Right hindlimb (tissue), 1 donor: ENCODE data around the gene CMTM7.

ENCODE experiments used
- DNase-seq: peaks from one replicate; pipeline ENCODE4 v3.0.0-alpha.2; 2018

The CMTM7 gene

GRCh38 chr3:32414522-32415202 lies 23.0 kb downstream of the CMTM7 start:
- no peak for DNase-seq

GRCh38 chr3:32419742-32420125 lies 28.1 kb downstream of the CMTM7 start:
- DNase-seq, result no peak

DNA sequence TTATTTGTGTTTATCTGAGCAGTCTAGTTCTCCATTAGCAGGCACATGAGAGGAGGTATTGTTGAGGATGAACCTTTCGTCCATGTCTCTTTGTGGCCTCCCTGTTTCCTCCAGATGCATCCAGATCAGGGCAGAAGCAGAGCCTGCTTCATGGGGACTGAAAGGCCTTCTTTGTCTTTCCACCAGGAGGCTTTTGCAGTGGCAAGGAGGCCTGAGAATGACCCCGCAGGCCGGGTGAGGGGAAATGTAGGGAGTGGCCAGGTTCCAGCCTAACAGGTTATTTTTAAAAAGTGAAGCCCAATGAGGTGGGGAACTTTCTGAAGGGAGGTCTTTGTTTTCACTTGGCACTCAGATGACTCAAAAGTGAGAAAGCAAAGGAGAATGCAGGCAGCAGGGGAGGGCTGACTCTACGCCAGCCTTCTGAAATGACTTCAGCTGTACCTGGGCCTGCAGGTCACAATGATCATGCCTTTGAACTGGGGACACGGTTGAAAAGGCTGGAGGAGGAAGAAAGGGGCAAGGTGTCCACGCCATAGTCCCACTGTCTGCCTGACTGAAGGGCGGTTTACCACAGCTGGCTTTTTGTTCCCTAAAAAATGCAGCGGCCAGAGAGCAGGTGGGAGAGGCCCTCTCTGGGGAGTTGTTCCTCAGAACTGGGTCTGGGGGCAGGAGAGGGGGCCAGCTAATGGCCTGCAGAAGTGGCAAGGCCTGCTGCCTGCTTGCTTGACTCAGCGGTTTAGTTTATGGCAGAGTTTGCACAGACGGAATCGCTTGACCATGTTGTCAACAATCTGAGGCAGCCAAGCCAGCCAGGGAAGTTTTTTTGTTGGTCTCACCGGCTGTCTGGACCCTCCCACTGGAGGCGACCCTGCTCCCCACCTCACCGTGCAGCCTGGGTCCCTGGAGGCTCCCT lies 28.7 kb downstream of the CMTM7 start:
- peak; percentile 50 for DNase-seq

- DNase-seq, result no peak
Measured at GRCh38 chr3:32421185-32421584, 29.5 kb downstream of the CMTM7 start.

DNA sequence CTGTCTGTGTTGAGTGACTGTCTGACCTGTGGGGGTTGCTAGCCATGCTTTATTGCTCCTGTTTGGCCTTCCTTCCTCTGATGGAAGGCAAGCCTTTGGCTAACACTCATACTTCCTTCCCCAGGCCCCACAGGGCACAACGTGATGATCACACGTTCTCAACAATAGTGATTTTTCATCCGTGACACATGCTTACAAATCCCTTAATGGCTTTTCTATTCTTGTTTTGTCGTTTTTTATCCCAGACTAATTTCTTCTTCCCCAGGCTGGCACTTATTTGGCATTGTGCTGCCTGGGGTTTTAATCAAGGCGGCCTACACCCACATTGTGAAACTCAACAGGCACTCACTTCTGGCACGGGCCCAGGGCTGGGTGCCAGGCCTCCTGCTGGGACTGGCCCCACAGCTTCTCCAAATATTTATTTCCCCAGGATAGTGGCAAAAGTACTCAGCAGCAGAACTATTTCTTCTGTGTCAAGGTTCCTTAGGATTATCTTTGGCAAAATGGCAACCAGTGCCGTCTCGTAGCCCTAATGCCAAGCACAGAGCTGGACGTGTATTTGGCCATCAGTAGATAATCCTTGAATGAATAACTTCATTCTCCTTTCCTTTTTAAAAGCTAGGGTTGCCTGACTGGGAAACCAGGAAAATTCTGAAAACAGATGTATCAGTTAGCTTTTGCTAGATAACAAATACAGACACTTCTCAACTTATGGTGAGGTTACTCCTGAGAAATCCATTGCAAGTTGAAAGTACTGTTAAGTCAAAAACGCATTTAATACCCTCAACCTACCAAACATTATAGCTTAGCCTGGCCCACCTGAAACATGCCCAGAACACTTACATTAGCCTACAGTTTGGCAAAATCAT lies 30.6 kb downstream of the CMTM7 start:
- peak; percentile 74 for DNase-seq

GRCh38 chr3:32422943-32423342 lies 31.3 kb downstream of the CMTM7 start:
- DNase-seq, result no peak

DNA sequence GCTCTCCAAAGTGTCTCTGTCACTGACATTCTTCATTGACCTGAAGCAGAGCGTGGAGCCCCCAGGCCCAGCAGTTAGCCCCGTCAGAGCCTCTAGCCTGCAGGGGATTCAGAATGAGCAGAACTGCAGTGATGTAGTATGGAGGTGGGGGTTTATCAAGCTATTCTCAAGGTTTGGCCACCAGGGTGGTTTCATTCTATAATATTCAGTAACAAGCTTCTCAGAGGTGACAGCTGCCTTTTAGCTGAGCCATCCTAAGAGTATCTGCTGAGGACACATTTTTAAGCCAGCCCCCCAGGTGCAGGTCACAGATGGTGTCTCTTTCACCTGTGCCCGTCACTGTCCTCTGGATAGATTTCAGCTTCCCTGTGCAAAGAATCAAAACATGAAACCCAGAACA lies 31.9 kb downstream of the CMTM7 start:
- DNase-seq, result no peak

- no peak for DNase-seq
Measured at GRCh38 chr3:32423956-32424557, 32.4 kb downstream of the CMTM7 start.

GRCh38 chr3:32424581-32425250 lies 33.1 kb downstream of the CMTM7 start:
- no peak for DNase-seq

GRCh38 chr3:32428092-32429068 lies 36.7 kb downstream of the CMTM7 start:
- DNase-seq, result no peak

DNA sequence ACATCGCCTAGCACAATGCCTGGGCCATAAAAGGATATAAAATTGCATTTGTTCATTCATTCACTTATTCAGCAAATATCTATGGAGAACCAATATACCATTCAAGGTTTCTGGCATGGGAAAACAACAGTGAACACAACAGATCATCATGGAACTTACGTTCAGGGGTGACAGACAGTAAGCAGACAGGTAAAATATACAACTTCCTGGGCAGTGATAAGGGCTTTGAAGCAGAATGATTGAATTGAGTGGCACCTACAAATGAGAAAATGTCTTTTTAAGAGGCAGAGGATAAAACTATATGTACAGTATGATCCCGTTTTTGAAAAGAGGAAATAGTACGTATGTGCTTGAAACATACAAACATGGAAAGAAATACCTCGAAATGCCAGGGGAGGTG lies 39.2 kb downstream of the CMTM7 start:
- no peak for DNase-seq

GRCh38 chr3:32431481-32431880 lies 39.8 kb downstream of the CMTM7 start:
- DNase-seq, result no peak

DNA sequence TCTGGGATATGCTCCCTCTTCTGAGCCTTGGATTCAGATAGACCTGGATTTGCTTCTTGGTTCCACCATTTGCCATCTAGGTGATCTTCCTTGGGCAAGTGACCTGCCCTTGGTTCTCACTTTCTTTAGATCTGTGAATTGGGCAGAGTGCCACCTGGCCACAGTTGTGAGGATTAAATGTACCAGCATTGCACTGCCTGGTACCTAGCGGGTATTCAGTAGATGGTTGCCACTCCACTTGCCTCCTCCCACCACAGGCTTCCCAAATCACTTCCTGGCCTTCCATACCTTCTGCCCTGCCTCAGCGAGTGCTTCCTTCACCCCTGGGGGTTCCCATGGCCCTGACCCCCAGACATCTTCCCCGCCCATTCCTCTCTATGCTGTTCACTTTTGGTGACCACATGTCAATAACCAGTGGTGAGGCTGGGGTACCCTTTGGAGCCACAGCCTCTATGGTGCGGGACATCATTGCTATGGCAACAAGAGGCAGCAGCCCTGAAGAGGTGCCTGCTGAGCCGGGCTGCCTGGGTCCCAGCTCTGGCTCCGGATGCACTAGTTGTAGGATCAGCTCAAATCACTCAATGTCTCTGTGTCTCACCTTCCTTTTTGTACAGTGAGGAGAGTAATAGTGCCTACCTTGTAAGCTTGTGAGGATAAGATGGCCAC lies 40.5 kb downstream of the CMTM7 start:
- DNase-seq, result no peak

DNA sequence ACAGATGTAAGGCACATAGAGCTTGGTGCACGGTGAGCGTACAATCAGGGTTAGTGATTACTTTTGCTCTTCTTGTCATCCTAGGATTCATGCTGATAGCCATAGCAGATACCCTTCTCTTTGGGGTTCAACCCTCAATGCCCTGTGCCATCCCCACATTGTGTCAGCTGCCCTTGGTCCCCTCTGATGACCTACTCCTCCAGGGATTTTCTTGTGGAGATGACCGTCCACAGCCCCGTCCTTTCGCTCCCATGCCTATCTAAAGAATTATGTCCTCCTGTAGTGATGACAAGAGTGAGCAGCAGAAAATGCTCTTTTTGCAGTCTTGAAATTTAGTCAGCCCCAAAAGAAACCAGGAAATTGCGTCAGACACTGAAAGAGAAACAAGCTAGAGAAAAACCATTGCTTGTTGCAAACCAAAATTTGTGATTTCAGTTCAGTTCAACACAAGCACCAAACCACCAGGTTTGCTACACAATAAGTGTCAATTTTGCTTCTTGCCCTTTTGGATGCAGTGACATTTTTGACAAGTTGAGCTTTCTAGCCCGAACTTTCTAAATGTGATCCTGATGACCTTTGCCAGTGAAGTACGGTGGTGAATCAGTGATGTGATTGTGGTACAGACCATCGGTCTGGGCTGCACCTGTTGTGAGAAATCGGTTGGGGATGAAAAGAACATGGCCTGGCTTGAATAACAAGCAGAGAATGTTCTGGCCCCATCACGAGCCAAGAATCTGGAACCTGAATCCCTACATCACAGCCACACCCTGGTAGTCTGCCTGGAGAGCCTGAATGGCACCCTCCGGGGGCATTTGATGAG lies 41.3 kb downstream of the CMTM7 start:
- DNase-seq, result no peak

- no peak for DNase-seq
Measured at GRCh38 chr3:32434206-32434605, 42.6 kb downstream of the CMTM7 start.

DNA sequence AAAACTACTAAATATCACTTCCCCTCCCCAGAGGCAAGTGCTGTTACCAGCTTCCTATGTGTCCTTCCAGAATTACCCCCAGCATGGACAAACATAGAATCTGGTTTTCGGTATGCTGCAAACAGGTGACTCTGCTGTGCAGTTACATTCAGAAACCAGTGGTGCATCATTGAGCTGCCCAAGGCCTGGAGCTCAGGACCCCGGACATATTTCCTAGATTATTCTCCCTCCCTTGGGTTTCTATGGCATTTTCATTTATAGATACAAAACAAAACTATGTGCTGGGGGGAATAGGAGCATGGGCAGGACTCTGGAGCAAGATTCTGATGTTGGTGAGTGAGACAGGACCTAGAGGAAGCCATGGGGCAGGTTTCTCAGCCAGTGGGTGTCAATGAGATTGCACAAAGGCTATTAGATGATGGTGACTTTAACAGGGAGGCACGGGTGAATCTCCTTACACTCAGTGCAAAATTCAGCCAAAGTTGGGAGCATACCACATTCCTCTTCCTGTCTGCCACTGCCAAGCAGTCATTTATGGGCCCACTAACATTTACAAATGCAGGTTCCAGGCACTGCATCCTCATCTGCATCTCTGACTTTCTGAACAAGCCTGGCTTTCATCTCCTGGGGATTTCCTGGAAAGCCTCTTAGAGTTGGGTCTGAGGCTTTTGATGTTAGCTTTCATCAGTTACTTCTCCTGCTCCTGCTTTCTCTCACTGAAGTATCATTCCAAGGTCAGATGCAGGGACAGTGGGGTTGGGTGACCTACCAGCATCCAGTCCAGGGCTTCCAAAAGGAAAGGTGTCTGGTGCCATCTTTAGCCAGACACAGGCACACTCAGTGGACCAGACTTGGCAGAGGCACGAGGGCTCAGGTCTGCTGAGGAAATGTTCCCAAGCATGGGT lies 44.5 kb downstream of the CMTM7 start:
- no peak for DNase-seq

GRCh38 chr3:32436816-32437189 lies 45.1 kb downstream of the CMTM7 start:
- DNase-seq, result no peak

DNA sequence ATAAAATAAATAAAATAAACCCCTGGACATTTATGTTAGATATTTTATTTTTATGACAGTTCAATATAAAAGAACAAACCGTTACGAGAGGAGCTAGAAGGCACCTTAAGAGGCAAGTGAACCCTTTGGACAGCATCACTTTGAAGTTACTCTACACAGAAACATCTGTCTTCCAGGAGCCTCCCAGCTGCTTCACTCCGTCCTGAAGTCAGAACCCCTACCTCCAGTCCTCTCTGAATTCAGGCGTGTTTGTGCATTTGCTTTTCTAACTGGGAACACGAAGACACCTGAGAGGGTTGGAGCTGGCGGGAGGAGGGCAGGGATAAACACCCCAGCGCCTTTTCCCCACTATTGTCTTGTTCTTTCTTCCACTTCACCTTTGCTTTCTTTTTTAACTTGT lies 46.2 kb downstream of the CMTM7 start:
- no peak for DNase-seq
